SK-N-SH (cell line): ENCODE results near the gene CMTM8. TPM values are rescaled to one million over a fixed set of nuclear protein-coding genes. Genes with fewer than 3 reads are reported as not detected.

Source experiments
- CTCF ChIA-PET: fragments of 300-600, 350-600 bp; formaldehyde crosslinking; extraction: SDS; loops from one replicate; lab custom pipeline; 2021; lab: Yijun Ruan, JAX
- POLR2A ChIA-PET: fragments of 350-600 bp; sonication (Branson Sonifier 250); formaldehyde crosslinking; extraction: SDS; loops from one replicate; lab custom pipeline; 2020; ENCODE audit warnings: antibody characterized with exemption, inconsistent platforms; lab: Yijun Ruan, JAX
- DNase-seq: peaks from one replicate; pipeline ENCODE4 v3.0.0; 2012
- H2AFZ ChIP-seq: fragments of 200-600 bp; sonication (generic); 2 replicates; pipeline ENCODE4 v1.8.1; 2016; ENCODE audit warnings: antibody characterized with exemption, mild to moderate bottlenecking, low read depth
- H3F3A ChIP-seq: fragments of 200-600 bp; sonication (generic); replicated peaks from 2 replicates; pipeline ENCODE3; 2016; ENCODE audit warnings: antibody characterized with exemption, mild to moderate bottlenecking; ENCODE audit not compliant: insufficient read depth
- H3K27ac ChIP-seq, 2 experiments: fragments of 200-500 bp in 1 of 2; fragments of 200-600 bp in 1 of 2; sonication (Bioruptor generic) in 1 of 2; sonication (generic), shearing (Covaris generic) in 1 of 2; 2 replicates each; pipeline versions ENCODE4 v1.5.1 to v1.6.1; 2014 to 2016; ENCODE audit warnings: low read depth in 2 of 2, inconsistent platforms in 1 of 2, low read length in 1 of 2, mild to moderate bottlenecking in 1 of 2, mixed read lengths in 1 of 2
- H3K27me3 ChIP-seq: fragments of 200-600 bp; sonication (generic), shearing (Covaris generic); 2 replicates; pipeline ENCODE4 v1.6.1; 2016; ENCODE audit warnings: mixed run types; ENCODE audit not compliant: insufficient read depth
- H3K36me3 ChIP-seq, 2 experiments: fragments of 200-500 bp in 1 of 2; fragments of 200-600 bp in 1 of 2; sonication (Bioruptor generic) in 1 of 2; sonication (generic) in 1 of 2; replicated peaks in 1 of 2; 2 replicates each; pipeline versions ENCODE3 to v1.5.1; 2014 to 2016; ENCODE audit warnings: low read length in 1 of 2, mild to moderate bottlenecking in 1 of 2; ENCODE audit not compliant: insufficient read depth in 2 of 2, control insufficient read depth in 1 of 2
- H3K4me1 ChIP-seq, 2 experiments: fragments of 200-500 bp in 1 of 2; fragments of 200-600 bp in 1 of 2; sonication (Bioruptor generic) in 1 of 2; sonication (generic), shearing (Covaris generic) in 1 of 2; 2 replicates each; pipeline versions ENCODE4 v1.5.1 to v1.6.1; 2014 to 2016; ENCODE audit warnings: low read depth in 1 of 2, low read length in 1 of 2, mixed run types in 1 of 2; ENCODE audit not compliant: insufficient read depth in 2 of 2, control insufficient read depth in 1 of 2
- H3K4me2 ChIP-seq: fragments of 200-600 bp; sonication (generic), shearing (Covaris generic); 2 replicates; pipeline ENCODE4 v1.6.1; 2017; ENCODE audit warnings: mixed run types
- H3K4me3 ChIP-seq, 2 experiments: fragments of 200-500 bp in 1 of 2; fragments of 200-600 bp in 1 of 2; sonication (Bioruptor generic) in 1 of 2; sonication (generic), shearing (Covaris generic) in 1 of 2; 2 replicates each; pipeline versions ENCODE4 v1.5.1 to v1.8.1; 2014 to 2016; ENCODE audit warnings: low read depth in 2 of 2, inconsistent platforms in 1 of 2, low read length in 1 of 2, mild to moderate bottlenecking in 1 of 2, mixed read lengths in 1 of 2, moderate library complexity in 1 of 2
- H3K79me2 ChIP-seq: fragments of 200-600 bp; sonication (generic); 2 replicates; pipeline ENCODE4 v1.8.1; 2017; ENCODE audit warnings: mild to moderate bottlenecking; ENCODE audit not compliant: insufficient read depth
- H3K9ac ChIP-seq: fragments of 200-600 bp; sonication (generic); 2 replicates; pipeline ENCODE4 v1.6.1; 2017; ENCODE audit warnings: mixed run types
- H3K9me2 ChIP-seq: fragments of 200-600 bp; sonication (generic); 2 replicates; pipeline ENCODE4 v1.6.1; 2017; ENCODE audit warnings: mixed run types
- H3K9me3 ChIP-seq: fragments of 200-600 bp; sonication (generic); 2 replicates; pipeline ENCODE4 v1.6.1; 2017; ENCODE audit warnings: mixed run types, mild to moderate bottlenecking, moderate library complexity
- H4K20me1 ChIP-seq: fragments of 200-600 bp; sonication (generic); 2 replicates; pipeline ENCODE4 v1.6.1; 2017; ENCODE audit warnings: mild to moderate bottlenecking, mixed run types; ENCODE audit not compliant: insufficient read depth
- CHD2 ChIP-seq: fragments of 150-350 bp; IDR thresholded peaks from 2 replicates; pipeline ENCODE4 v1.6.1; 2018; ENCODE audit warnings: low read length; ENCODE audit not compliant: partially characterized antibody
- CTCF ChIP-seq: fragments of 200-600 bp; sonication (generic); IDR thresholded peaks from 2 replicates; pipeline ENCODE4 v1.6.1; 2017; ENCODE audit warnings: antibody characterized with exemption, mild to moderate bottlenecking, moderate library complexity
- ELF1 ChIP-seq: IDR thresholded peaks from 2 replicates; pipeline ENCODE4 v1.4.0; 2012
- FOSL2 ChIP-seq: IDR thresholded peaks from 2 replicates; pipeline ENCODE4 v1.4.0; 2012; ENCODE audit warnings: low read depth, mild to moderate bottlenecking, moderate library complexity, borderline replicate concordance
- FOXM1 ChIP-seq: IDR thresholded peaks from 2 replicates; pipeline ENCODE4 v1.4.0; 2012; ENCODE audit warnings: low read depth, mild to moderate bottlenecking
- MXI1 ChIP-seq: IDR thresholded peaks from 2 replicates; pipeline ENCODE4 v1.6.1; 2012; ENCODE audit warnings: mild to moderate bottlenecking, low read depth, low read length, improper control_type of control experiment
- NFIC ChIP-seq: IDR thresholded peaks from 2 replicates; pipeline ENCODE4 v1.4.0; 2012; ENCODE audit warnings: borderline replicate concordance
- RCOR1 ChIP-seq: fragments of 150-350 bp; IDR thresholded peaks from 2 replicates; pipeline ENCODE4 v1.6.1; 2017; ENCODE audit warnings: antibody characterized with exemption, low read length
- REST ChIP-seq: IDR thresholded peaks from 2 replicates; pipeline ENCODE4 v1.6.1; 2012; ENCODE audit warnings: mild to moderate bottlenecking, low read depth, low read length, moderate library complexity
- RFX5 ChIP-seq: IDR thresholded peaks from 2 replicates; pipeline ENCODE4 v1.6.1; 2012; ENCODE audit warnings: mild to moderate bottlenecking, improper control_type of control experiment, low read length
- RXRA ChIP-seq: IDR thresholded peaks from 2 replicates; pipeline ENCODE4 v1.4.0; 2012; ENCODE audit warnings: low read depth, mild to moderate bottlenecking, borderline replicate concordance
- SIN3A ChIP-seq: IDR thresholded peaks from 2 replicates; pipeline ENCODE4 v1.6.1; 2012; ENCODE audit warnings: low read depth, mild to moderate bottlenecking, low read length, moderate library complexity, borderline replicate concordance
- TCF12 ChIP-seq: IDR thresholded peaks from 2 replicates; pipeline ENCODE4 v1.4.0; 2012
- USF2 ChIP-seq: fragments of 150-350 bp; IDR thresholded peaks from 2 replicates; pipeline ENCODE4 v1.6.1; 2017; ENCODE audit warnings: antibody characterized with exemption, low read length, low read depth, borderline replicate concordance
- WGBS: methylation state at CpG from one replicate; pipeline ENCODE4 v1.1.6; 2017; ENCODE audit warnings: low lambda C conversion rate; 5-methylcytosine and 5-hydroxymethylcytosine counted together
- polyA plus RNA-seq, 3 experiments: library from polyadenylated mRNA; depleted of rRNA; stranded (reverse); fragments of >200 nt; gene quantifications; 2 replicates each; pipeline ENCODE4 v1.2.3, GENCODE V29; 2012

CMTM8 gene
- polyA plus RNA-seq, 1 of the 3 experiments (the other 2 are of a cell fraction), result 9.7 TPM

- peaks cover 16% of the 10 kb centered on the region for H3F3A ChIP-seq
- H3K9ac ChIP-seq, result no peak overlapping the region
- no peaks in the 10 kb centered on the region for H3K27me3 ChIP-seq
- no peak overlapping the region for H2AFZ ChIP-seq
- TF ChIP-seq NFIC (no peak), FOSL2 (no peak), MXI1 (no peak), ELF1 (no peak), TCF12 (no peak), SIN3A (no peak), CHD2 (no peak), REST (no peak)
- no peak overlapping the region for H3K27ac ChIP-seq
- DNase-seq, result no peak
- WGBS, result 90% methylated on average over 1 of the region's 1 CpG
- ChIA-PET CTCF (interaction anchor here (1.0 to 1.7 kb wide), 3 partner anchors 14 to 214 kb away, joined by 3 to 4 read pairs (median 3); no protein-coding TSS in a partner anchor), POLR2A (no interaction called here)
- no peak overlapping the region for H3K4me2 ChIP-seq
- no peaks in the 10 kb centered on the region for H3K9me2 ChIP-seq
- peaks cover 0 to 5% of the 10 kb centered on the region in 2 experiments for H3K36me3 ChIP-seq
- peaks cover 14% of the 10 kb centered on the region; the same call in 1 of the 2 replicates for H3K9me3 ChIP-seq
- no peak overlapping the region for H3K4me3 ChIP-seq
- H4K20me1 ChIP-seq, result 0 out of 2 replicates have a peak, but pooled peaks cover 3% of the 10 kb centered on the region
- no peaks in the 10 kb centered on the region; the same call in 1 of the 2 replicates for H3K79me2 ChIP-seq
- H3K4me1 ChIP-seq, result no peaks in the 10 kb centered on the region; a peak in 1 of 4 replicates
Measured at GRCh38 chr3:32254268-32254667, 15.8 kb downstream of the CMTM8 start.

- Histone ChIP-seq H3K9me3 (peaks cover 14% of the 10 kb centered on the region; the same call in 1 of the 2 replicates), H3K4me1 (no peaks in the 10 kb centered on the region), H3K9me2 (no peaks in the 10 kb centered on the region), H2AFZ (no peak overlapping the region), H3K27ac (no peak overlapping the region), H3K79me2 (no peaks in the 10 kb centered on the region; the same call in 1 of the 2 replicates), H3K36me3 (peaks cover 0 to 5% of the 10 kb centered on the region in 2 experiments), H3F3A (peaks cover 5% of the 10 kb centered on the region), H3K9ac (no peak overlapping the region)
- WGBS, result 83% methylated on average over 2 of the region's 2 CpGs
- ChIA-PET POLR2A (no interaction called here), CTCF (interaction anchor here (1.7 kb wide), 1 partner anchor 21 kb away, joined by 4 read pairs; no protein-coding TSS in a partner anchor)
- no peak for DNase-seq
- TF ChIP-seq RCOR1 (no peak), RFX5 (no peak), CTCF (no peak), RXRA (no peak), FOXM1 (no peak), USF2 (no peak), REST (no peak), SIN3A (no peak)
- TF ChIP-seq, all 33 proteins: peak for 0
- H3K4me2 ChIP-seq, result no peak overlapping the region
- H3K27me3 ChIP-seq, result no peaks in the 10 kb centered on the region
- H4K20me1 ChIP-seq, result no peaks in the 10 kb centered on the region
- no peak overlapping the region for H3K4me3 ChIP-seq
Measured at GRCh38 chr3:32255345-32255744, 16.9 kb downstream of the CMTM8 start.
